ENCODE results near the gene CMTM1. TPM values are rescaled to one million over a fixed set of nuclear protein-coding genes. Genes with fewer than 3 reads are reported as not detected.

The CMTM1 gene
- polyA plus RNA-seq, 4 donors, result 0.36 to 2.4 TPM; not detected in 2

DNA sequence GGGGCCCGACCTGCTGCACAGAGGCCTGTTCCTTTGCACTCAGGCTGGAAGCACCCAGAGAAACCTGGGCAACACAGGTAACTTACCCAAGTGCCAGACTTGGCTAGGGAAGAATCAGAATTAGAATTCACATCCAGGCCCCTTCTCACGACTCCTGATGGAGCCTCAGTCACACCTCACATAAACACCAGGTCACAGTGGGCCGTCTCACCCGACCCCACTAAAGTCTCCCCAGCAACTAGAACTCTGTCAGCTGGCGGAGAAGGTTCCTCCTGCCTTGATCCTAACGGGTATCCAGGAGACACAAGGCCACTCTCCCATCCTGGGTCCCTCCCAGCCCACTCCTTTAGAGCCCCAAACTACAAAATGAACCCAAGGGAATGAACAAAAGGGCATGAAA lies 22.7 kb upstream of the CMTM1 start:
- Histone ChIP-seq H3K27ac (ENCODE audit: low read depth in 1 of 3, low read length in 2 of 3) (no peak overlapping the region), H3K4me1 (ENCODE audit: control insufficient read depth in 3 of 3, insufficient read depth in 2 of 3, low read depth in 1 of 3, low read length in 2 of 3) (peaks cover 0 to 11% (median 3%) of the 10 kb centered on the region in 3 donors), H3K4me3 (ENCODE audit: low read depth in 1 of 3, low read length in 3 of 3) (no peak overlapping the region), H3K27me3 (ENCODE audit: control insufficient read depth in 3 of 3, insufficient read depth in 3 of 3, low read length in 3 of 3) (no peaks in the 10 kb centered on the region), H3K36me3 (ENCODE audit: control insufficient read depth in 3 of 3, insufficient read depth in 2 of 3, low read depth in 1 of 3, low read length in 3 of 3) (peaks cover 2 to 41% (median 3%) of the 10 kb centered on the region in 3 donors), H3K9me3 (ENCODE audit: control insufficient read depth in 2 of 2, insufficient read depth in 1 of 2, low read depth in 1 of 2, low read length in 1 of 2) (peaks cover 0 to 3% of the 10 kb centered on the region in 2 donors)
- DNase-seq, result no peak
- 85 to 92% (median 92%) methylated on average over 6 of the region's 6 CpGs for WGBS, 3 donors
- no peak for FAIRE-seq

DNA sequence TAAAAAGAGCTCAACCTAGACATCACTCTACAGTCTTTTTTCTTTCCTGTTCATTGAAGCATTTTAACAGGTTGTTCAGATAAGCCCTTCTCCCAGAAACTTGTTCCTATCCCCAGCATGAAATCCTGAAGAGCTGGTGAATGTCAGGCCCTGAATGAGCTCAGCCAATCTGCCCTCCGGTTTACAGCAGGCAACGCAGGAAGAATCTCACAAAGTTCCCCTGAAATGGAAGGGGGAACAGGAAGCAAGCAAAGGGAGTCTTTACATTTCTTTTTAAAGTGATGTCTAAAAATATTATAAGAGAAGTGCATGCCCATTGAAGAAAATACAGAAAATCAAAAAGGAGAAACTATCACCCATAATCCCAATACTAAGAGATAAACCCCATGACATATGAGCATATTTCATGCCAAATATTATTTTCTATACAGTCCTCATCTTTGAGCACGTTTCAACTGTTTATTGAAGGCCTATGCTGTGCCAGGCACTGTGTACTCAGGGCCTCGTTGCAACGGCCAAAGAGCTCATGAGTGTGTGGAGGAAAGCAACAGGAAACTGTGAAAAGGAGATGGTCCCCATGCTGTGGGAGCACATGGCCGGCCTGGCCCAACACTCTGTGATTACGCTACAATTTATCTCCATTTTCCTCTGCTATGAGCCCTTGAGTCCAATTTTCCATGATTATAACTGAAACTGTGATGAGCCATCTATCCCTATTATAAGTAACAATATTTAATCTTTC lies 22.1 kb upstream of the CMTM1 start:
- DNase-seq, result no peak
- H3K4me3 ChIP-seq (ENCODE audit: low read depth in 1 of 3, low read length in 3 of 3), result no peak overlapping the region
- no peaks in the 10 kb centered on the region for H3K27me3 ChIP-seq (ENCODE audit: control insufficient read depth in 3 of 3, insufficient read depth in 3 of 3, low read length in 3 of 3)
- peaks cover 0 to 8% (median 2%) of the 10 kb centered on the region in 3 donors for H3K4me1 ChIP-seq (ENCODE audit: control insufficient read depth in 3 of 3, insufficient read depth in 2 of 3, low read depth in 1 of 3, low read length in 2 of 3)
- no peak for FAIRE-seq
- no peaks in the 10 kb centered on the region for H3K9me3 ChIP-seq (ENCODE audit: control insufficient read depth in 2 of 2, insufficient read depth in 1 of 2, low read depth in 1 of 2, low read length in 1 of 2)
- H3K36me3 ChIP-seq (ENCODE audit: control insufficient read depth in 3 of 3, insufficient read depth in 2 of 3, low read depth in 1 of 3, low read length in 3 of 3), result peaks cover 2 to 38% (median 3%) of the 10 kb centered on the region in 3 donors
- H3K27ac ChIP-seq (ENCODE audit: low read depth in 1 of 3, low read length in 2 of 3), result no peak overlapping the region
- WGBS, 3 donors, result 74 to 86% (median 83%) methylated on average over 7 of the region's 7 CpGs

DNA sequence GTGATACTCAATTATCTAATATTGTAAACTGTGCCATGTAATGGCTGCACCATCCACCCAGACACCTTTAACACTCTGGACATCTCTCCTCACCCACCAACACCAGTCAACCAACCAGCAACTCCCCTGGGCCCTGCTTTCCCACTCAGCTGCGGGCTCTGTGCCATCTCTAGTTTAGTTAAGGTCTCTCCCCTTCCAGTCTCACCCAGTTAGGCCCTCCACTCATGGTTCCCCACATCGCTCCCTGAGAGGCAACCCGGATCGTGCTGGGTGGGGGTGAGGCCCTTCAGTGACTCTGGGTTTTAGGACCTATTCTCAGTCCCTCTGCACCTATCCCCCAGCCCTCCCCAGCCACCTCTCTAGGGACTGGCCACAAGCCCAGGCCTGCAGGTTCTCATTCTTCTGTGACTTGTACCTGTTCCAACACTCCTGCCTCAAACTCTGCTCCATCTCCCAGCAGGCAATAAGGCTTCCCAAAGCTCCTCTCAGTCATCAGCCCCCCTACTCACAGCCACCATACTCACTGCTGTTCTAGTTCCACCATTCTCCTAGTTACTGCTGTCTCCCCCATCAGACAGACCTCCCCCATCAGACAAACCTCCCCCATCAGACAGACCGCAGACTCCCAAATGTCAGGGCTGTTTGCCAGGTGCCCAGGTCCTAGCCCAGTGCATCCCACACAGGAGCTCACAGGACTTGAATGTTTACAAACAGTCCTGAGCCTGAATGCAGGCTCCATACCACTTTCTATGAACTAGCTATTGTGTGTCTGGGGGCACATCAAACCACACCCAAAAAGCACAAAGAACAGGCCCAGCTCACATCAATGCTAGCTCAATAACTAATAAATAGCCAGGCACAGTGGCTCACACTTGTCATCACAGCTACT lies 18.9 kb upstream of the CMTM1 start:
- DNase-seq, result no peak
- Histone ChIP-seq H3K27me3 (ENCODE audit: control insufficient read depth in 3 of 3, insufficient read depth in 3 of 3, low read length in 3 of 3) (no peaks in the 10 kb centered on the region), H3K27ac (ENCODE audit: low read depth in 1 of 3, low read length in 2 of 3) (no peak overlapping the region), H3K9me3 (ENCODE audit: control insufficient read depth in 2 of 2, insufficient read depth in 1 of 2, low read depth in 1 of 2, low read length in 1 of 2) (no peaks in the 10 kb centered on the region), H3K4me1 (ENCODE audit: control insufficient read depth in 3 of 3, insufficient read depth in 2 of 3, low read depth in 1 of 3, low read length in 2 of 3) (peaks cover 2 to 15% (median 11%) of the 10 kb centered on the region in 3 donors), H3K4me3 (ENCODE audit: low read depth in 1 of 3, low read length in 3 of 3) (no peak overlapping the region), H3K36me3 (ENCODE audit: control insufficient read depth in 3 of 3, insufficient read depth in 2 of 3, low read depth in 1 of 3, low read length in 3 of 3) (peaks cover 1 to 27% (median 2%) of the 10 kb centered on the region in 3 donors)
- FAIRE-seq, result no peak
- 94 to 97% (median 97%) methylated on average over 5 of the region's 5 CpGs for WGBS, 3 donors

DNA sequence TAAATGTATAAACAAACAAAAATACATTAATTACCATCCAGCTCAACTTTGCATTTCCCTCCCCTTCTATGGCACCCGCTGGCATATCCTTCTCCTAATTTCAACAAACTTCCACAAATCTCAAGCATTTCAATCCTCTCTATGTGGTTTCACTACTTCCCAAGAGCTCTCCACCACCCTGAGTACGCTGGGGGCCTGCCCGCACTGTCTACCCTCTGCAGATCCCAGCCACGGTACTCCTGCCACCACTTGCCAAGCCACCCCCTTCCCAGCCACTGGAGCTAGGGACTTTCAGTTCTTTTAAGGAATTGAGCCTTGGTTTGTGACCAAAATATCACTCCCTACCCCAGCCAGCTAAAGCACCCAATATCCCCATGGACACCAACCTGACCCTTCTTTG lies 18.2 kb upstream of the CMTM1 start:
- FAIRE-seq (no peak), DNase-seq (no peak)
- 92 to 98% (median 95%) methylated on average over 4 of the region's 4 CpGs for whole genome bisulfite sequencing, 3 donors

DNA sequence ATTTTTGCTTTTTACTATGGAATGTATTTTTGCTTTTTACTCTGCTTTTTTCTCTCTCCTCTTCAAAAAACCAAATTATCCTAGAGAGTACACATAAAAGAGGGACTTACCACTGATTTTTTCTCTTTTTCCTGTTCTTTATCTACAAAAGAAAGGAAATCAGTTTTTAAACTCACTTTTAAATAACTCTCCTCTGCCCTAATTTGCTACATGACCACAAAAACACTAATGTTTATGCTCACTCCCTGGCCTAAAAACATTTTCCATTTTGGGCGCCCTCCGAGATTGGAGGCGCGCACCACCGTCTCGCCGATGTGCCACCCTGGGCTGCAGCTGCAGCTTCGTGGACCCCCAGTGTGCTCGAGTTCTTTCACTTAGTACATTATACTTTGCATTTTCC lies 17.4 kb upstream of the CMTM1 start:
- Histone ChIP-seq H3K27ac (ENCODE audit: low read depth in 1 of 3, low read length in 2 of 3) (peak overlapping the region; percentile 92 to 99 (median 93)), H3K36me3 (ENCODE audit: control insufficient read depth in 3 of 3, insufficient read depth in 2 of 3, low read depth in 1 of 3, low read length in 3 of 3) (peaks cover 0 to 19% (median 2%) of the 10 kb centered on the region in 3 donors), H3K4me3 (ENCODE audit: low read depth in 1 of 3, low read length in 3 of 3) (peak overlapping the region in 2 of 3 donors; percentile 75 to 85), H3K4me1 (ENCODE audit: control insufficient read depth in 3 of 3, insufficient read depth in 2 of 3, low read depth in 1 of 3, low read length in 2 of 3) (peaks cover 2 to 22% (median 18%) of the 10 kb centered on the region in 3 donors), H3K9me3 (ENCODE audit: control insufficient read depth in 2 of 2, insufficient read depth in 1 of 2, low read depth in 1 of 2, low read length in 1 of 2) (no peaks in the 10 kb centered on the region), H3K27me3 (ENCODE audit: control insufficient read depth in 3 of 3, insufficient read depth in 3 of 3, low read length in 3 of 3) (no peaks in the 10 kb centered on the region)
- FAIRE-seq, result no peak
- 56 to 78% (median 63%) methylated on average over 9 of the region's 9 CpGs for WGBS, 3 donors
- DNase-seq, result no peak

More for the DNA sequence above, 18.2 kb upstream of the CMTM1 start:
- peak overlapping the region in 1 of 3 donors; percentile 66 for H3K27ac ChIP-seq (ENCODE audit: low read depth in 1 of 3, low read length in 2 of 3)
- H3K4me3 ChIP-seq (ENCODE audit: low read depth in 1 of 3, low read length in 3 of 3), result no peak overlapping the region
- H3K4me1 ChIP-seq (ENCODE audit: control insufficient read depth in 3 of 3, insufficient read depth in 2 of 3, low read depth in 1 of 3, low read length in 2 of 3), result peaks cover 2 to 19% (median 14%) of the 10 kb centered on the region in 3 donors
- H3K36me3 ChIP-seq (ENCODE audit: control insufficient read depth in 3 of 3, insufficient read depth in 2 of 3, low read depth in 1 of 3, low read length in 3 of 3), result peaks cover 0 to 25% (median 2%) of the 10 kb centered on the region in 3 donors
- H3K9me3 ChIP-seq (ENCODE audit: control insufficient read depth in 2 of 2, insufficient read depth in 1 of 2, low read depth in 1 of 2, low read length in 1 of 2), result no peaks in the 10 kb centered on the region
- no peaks in the 10 kb centered on the region for H3K27me3 ChIP-seq (ENCODE audit: control insufficient read depth in 3 of 3, insufficient read depth in 3 of 3, low read length in 3 of 3)

DNA sequence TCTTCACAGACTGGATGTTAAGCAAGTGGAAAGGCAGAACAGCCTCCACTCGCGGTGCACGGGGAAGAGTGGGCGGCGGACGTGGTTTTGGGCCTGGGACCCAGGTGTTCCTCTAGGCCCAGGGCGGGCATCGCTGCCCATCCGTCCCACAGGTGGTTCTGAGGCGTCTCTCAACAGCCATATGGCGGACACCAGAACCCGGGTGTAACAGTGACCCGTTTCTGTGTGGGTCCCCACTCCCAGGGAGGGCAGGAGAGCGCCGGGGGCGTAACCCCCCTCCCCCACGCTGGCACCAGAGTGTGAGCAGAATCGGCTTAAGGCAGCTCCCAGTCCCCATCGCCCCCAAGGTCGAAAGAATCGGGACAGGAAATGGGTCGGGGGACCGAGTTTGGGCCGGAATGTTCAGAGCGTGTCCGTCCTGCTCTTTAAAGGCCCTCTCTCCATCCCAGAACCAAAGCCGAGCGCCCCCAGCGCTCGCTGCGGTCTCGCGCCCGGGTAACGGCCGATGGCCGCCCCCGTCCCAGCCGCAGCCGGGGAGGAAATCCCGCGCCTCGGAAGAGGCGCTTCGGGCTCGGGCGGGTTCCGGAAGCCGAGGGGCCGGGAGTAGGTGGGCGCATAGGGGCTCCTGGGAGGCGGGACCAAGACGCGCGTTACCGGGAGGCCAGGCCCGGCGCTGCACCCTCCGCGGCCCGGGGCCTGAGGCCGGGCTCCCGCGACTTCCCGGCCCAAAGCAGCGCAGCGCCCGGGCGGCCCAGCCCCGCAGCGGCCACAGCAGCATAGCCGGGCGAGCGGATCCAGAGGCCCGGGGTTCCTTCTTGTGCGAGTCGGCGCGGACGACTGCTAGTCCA lies 16.7 kb upstream of the CMTM1 start, which contains the start of gene TK2:
Gene TK2 (minus strand): TSS at position 839 of the 848 bp plus-strand sequence. CDS start 61 bp downstream, at position 778.
- H3K27ac ChIP-seq (ENCODE audit: low read depth in 1 of 3, low read length in 2 of 3), result peak within 1 kb of the TSS; percentile 92 to 99 (median 93)
- peak within 1 kb of the TSS; percentile 75 to 85 (median 83) for H3K4me3 ChIP-seq (ENCODE audit: low read depth in 1 of 3, low read length in 3 of 3)
- peaks cover 2 to 22% (median 18%) of the 10 kb centered on the region in 3 donors for H3K4me1 ChIP-seq (ENCODE audit: control insufficient read depth in 3 of 3, insufficient read depth in 2 of 3, low read depth in 1 of 3, low read length in 2 of 3)
- peaks cover 0 to 14% (median 0%) of the 10 kb centered on the region in 3 donors for H3K36me3 ChIP-seq (ENCODE audit: control insufficient read depth in 3 of 3, insufficient read depth in 2 of 3, low read depth in 1 of 3, low read length in 3 of 3)
- no peak for FAIRE-seq
- H3K9me3 ChIP-seq (ENCODE audit: control insufficient read depth in 2 of 2, insufficient read depth in 1 of 2, low read depth in 1 of 2, low read length in 1 of 2), result no peaks in the 10 kb centered on the region
- WGBS, 3 donors, result 5 to 9% (median 5%) methylated on average over 50 to 80 of the region's 80 CpGs
- no peaks in the 10 kb centered on the region for H3K27me3 ChIP-seq (ENCODE audit: control insufficient read depth in 3 of 3, insufficient read depth in 3 of 3, low read length in 3 of 3)
- peak in 1 of 2 donors; percentile 87 for DNase-seq

DNA sequence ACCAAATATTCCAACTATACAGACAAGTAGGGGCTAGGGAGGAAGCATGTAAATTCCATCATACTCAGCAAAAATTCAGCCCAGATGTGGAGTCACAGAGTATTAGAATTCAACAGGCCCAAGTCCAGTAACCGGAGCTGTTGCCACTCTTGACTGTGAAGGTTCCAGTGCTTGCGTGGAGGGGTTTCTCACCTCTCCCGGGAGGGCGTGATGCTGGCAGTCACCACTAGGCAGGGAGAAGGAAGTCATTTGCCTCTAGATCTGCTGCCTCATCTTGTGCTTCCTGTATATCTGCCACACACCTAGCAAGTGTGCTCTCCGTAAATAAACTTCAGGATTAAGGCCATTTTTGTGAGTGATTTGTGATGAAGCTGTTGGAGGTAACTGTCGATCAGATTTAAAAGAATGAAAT lies 14.9 kb upstream of the CMTM1 start:
- WGBS, 3 donors, result 34 to 52% (median 39%) methylated on average over 6 of the region's 6 CpGs
- Histone ChIP-seq H3K4me1 (ENCODE audit: control insufficient read depth in 3 of 3, insufficient read depth in 2 of 3, low read depth in 1 of 3, low read length in 2 of 3) (peaks cover 4 to 22% (median 22%) of the 10 kb centered on the region in 3 donors), H3K27ac (ENCODE audit: low read depth in 1 of 3, low read length in 2 of 3) (peak overlapping the region in 2 of 3 donors; percentile 27 to 98), H3K9me3 (ENCODE audit: control insufficient read depth in 2 of 2, insufficient read depth in 1 of 2, low read depth in 1 of 2, low read length in 1 of 2) (no peaks in the 10 kb centered on the region), H3K36me3 (ENCODE audit: control insufficient read depth in 3 of 3, insufficient read depth in 2 of 3, low read depth in 1 of 3, low read length in 3 of 3) (peaks cover 0 to 9% (median 0%) of the 10 kb centered on the region in 3 donors), H3K4me3 (ENCODE audit: low read depth in 1 of 3, low read length in 3 of 3) (no peak overlapping the region), H3K27me3 (ENCODE audit: control insufficient read depth in 3 of 3, insufficient read depth in 3 of 3, low read length in 3 of 3) (no peaks in the 10 kb centered on the region)
- DNase-seq (peak; percentile 43 to 52), FAIRE-seq (no peak)

All from small intestine (tissue), 7 donors.